ENCODE measurements around the gene FOSB.

- TF ChIP-seq EGR1 (IDR thresholded peaks at IDR 0.05) (no peak), CEBPB (IDR thresholded peaks at IDR 0.05) (no peak), CREB1 (IDR thresholded peaks at IDR 0.05; ENCODE audit: low read depth) (no peak), EP300 (IDR thresholded peaks at IDR 0.05; ENCODE audit: borderline replicate concordance) (no peak), NFIC (IDR thresholded peaks at IDR 0.05) (no peak), YY1 (IDR thresholded peaks at IDR 0.05; ENCODE audit: low read depth) (no peak)
Measured at GRCh38 chr19:45489216-45489855, 21.5 kb downstream of the FOSB start.
